ENCODE results near the gene GPR176.

The GPR176 gene

DNA sequence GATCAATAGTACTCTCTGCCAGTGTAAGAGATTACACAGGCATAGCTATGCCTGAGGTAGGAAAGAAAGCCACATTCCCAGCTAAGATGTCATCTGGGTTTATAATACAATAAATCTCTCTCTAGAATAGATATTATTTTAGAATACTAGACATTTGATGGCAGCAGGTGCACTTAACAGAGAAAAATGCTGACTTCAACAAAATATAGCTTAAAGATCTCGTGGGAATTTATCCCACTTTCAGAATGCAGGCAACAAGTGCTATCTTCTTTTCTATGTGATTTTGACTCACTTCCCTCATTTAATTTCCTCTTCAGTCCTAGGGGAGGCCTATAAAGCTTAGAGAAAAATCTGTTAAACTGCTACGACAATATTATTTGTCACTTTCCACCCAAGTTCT is 76.5 kb downstream of the GPR176 start:
- Histone ChIP-seq H4K20me1 (ENCODE audit: insufficient read depth, low read length, poor library complexity, severe bottlenecking) (no peaks in the 10 kb centered on the region), H3K36me3 (ENCODE audit: insufficient read depth, low read length) (no peaks in the 10 kb centered on the region), H3K9ac (ENCODE audit: low read depth, low read length, poor library complexity, severe bottlenecking) (no peak overlapping the region), H3K9me3 (ENCODE audit: insufficient read depth, low read depth, low read length) (no peaks in the 10 kb centered on the region), H3K27me3 (ENCODE audit: insufficient read depth, low read length, poor library complexity, severe bottlenecking) (no peaks in the 10 kb centered on the region), H3K9me2 (replicated peaks; ENCODE audit: low read depth, low read length) (no peaks in the 10 kb centered on the region), H3K79me2 (ENCODE audit: insufficient read depth, low read length) (no peaks in the 10 kb centered on the region), H3K4me1 (ENCODE audit: insufficient read depth, low read length, poor library complexity, severe bottlenecking) (peaks cover 14% of the 10 kb centered on the region), H3F3A (ENCODE audit: low read depth) (no peaks in the 10 kb centered on the region), H3K4me2 (ENCODE audit: low read depth, low read length, poor library complexity, severe bottlenecking) (no peak overlapping the region), H2AFZ (ENCODE audit: low read length) (no peak overlapping the region), H3K4me3 (ENCODE audit: low read length, poor library complexity, severe bottlenecking) (no peak overlapping the region)
- no peak for TF ChIP-seq EZH2phosphoT487 (IDR thresholded peaks at IDR 0.05; ENCODE audit: borderline replicate concordance)
- TF ChIP-seq, protein P1, sequence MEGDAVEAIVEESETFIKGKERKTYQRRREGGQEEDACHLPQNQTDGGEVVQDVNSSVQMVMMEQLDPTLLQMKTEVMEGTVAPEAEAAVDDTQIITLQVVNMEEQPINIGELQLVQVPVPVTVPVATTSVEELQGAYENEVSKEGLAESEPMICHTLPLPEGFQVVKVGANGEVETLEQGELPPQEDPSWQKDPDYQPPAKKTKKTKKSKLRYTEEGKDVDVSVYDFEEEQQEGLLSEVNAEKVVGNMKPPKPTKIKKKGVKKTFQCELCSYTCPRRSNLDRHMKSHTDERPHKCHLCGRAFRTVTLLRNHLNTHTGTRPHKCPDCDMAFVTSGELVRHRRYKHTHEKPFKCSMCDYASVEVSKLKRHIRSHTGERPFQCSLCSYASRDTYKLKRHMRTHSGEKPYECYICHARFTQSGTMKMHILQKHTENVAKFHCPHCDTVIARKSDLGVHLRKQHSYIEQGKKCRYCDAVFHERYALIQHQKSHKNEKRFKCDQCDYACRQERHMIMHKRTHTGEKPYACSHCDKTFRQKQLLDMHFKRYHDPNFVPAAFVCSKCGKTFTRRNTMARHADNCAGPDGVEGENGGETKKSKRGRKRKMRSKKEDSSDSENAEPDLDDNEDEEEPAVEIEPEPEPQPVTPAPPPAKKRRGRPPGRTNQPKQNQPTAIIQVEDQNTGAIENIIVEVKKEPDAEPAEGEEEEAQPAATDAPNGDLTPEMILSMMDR (conservative IDR thresholded peaks at IDR 0.05; ENCODE audit: low read length) = no peak

DNA sequence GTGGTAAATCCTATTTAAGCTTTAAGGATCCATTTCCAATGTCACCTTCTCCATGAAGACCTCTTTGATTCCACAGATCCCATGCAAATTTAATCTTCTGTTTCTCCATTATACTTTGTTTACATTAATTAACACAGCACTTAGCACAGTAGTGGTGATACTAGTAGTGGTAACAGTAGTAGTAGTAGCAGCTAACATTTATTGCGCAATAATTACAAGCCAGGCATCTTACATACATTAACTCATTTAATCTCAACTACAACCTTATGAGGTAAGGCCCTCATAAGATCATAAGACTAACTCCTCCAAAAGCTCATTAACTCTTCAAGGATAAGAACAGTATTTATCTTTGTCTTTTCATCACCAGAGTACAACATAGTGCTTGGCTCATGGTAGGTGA is 82.6 kb downstream of the GPR176 start:
- Histone ChIP-seq H3K9ac (ENCODE audit: low read depth, low read length, poor library complexity, severe bottlenecking) (no peak overlapping the region), H3K36me3 (ENCODE audit: insufficient read depth, low read length) (no peaks in the 10 kb centered on the region), H3K9me2 (replicated peaks; ENCODE audit: low read depth, low read length) (no peaks in the 10 kb centered on the region), H3K4me2 (ENCODE audit: low read depth, low read length, poor library complexity, severe bottlenecking) (no peak overlapping the region), H3K79me2 (ENCODE audit: insufficient read depth, low read length) (no peaks in the 10 kb centered on the region), H4K20me1 (ENCODE audit: insufficient read depth, low read length, poor library complexity, severe bottlenecking) (no peaks in the 10 kb centered on the region), H3K4me1 (ENCODE audit: insufficient read depth, low read length, poor library complexity, severe bottlenecking) (peaks cover 6% of the 10 kb centered on the region), H3F3A (ENCODE audit: low read depth) (no peaks in the 10 kb centered on the region), H3K27me3 (ENCODE audit: insufficient read depth, low read length, poor library complexity, severe bottlenecking) (no peaks in the 10 kb centered on the region), H3K4me3 (ENCODE audit: low read length, poor library complexity, severe bottlenecking) (no peak overlapping the region), H2AFZ (ENCODE audit: low read length) (0 out of 2 replicates have a peak overlapping the region, but pooled peaks have one; percentile 13), H3K9me3 (ENCODE audit: insufficient read depth, low read depth, low read length) (no peaks in the 10 kb centered on the region)
- TF ChIP-seq EZH2phosphoT487 (IDR thresholded peaks at IDR 0.05; ENCODE audit: borderline replicate concordance) = no peak
- TF ChIP-seq, protein P1 (conservative IDR thresholded peaks at IDR 0.05; ENCODE audit: low read length) = no peak

DNA sequence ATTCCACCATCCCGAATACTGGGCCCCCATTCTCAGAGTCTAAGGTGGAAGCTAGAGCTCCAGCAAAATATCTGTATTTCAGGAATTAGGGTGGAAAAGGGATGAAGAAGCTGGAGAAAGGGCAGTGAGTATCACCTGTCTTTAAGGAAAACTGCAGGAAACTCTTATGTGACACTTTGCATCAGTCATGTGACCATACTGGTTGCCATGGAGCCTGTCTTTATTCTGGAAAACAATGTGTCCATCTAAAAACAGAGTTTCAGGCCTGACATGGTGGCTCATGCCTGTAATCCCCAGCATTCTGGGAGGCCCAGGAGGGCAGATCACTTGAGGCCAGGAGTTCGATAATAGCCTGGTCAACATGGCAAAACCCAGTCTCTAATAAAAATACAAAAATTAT is 84.5 kb downstream of the GPR176 start:
- Histone ChIP-seq H3K27me3 (ENCODE audit: insufficient read depth, low read length, poor library complexity, severe bottlenecking) (no peaks in the 10 kb centered on the region), H3K4me2 (ENCODE audit: low read depth, low read length, poor library complexity, severe bottlenecking) (no peak overlapping the region), H2AFZ (ENCODE audit: low read length) (peak overlapping the region; percentile 95; the same call in 1 of the 2 replicates), H3K9me3 (ENCODE audit: insufficient read depth, low read depth, low read length) (no peaks in the 10 kb centered on the region), H4K20me1 (ENCODE audit: insufficient read depth, low read length, poor library complexity, severe bottlenecking) (no peaks in the 10 kb centered on the region), H3K9ac (ENCODE audit: low read depth, low read length, poor library complexity, severe bottlenecking) (no peak overlapping the region), H3K9me2 (replicated peaks; ENCODE audit: low read depth, low read length) (no peaks in the 10 kb centered on the region), H3F3A (ENCODE audit: low read depth) (no peaks in the 10 kb centered on the region), H3K4me3 (ENCODE audit: low read length, poor library complexity, severe bottlenecking) (no peak overlapping the region), H3K4me1 (ENCODE audit: insufficient read depth, low read length, poor library complexity, severe bottlenecking) (no peaks in the 10 kb centered on the region), H3K79me2 (ENCODE audit: insufficient read depth, low read length) (no peaks in the 10 kb centered on the region), H3K36me3 (ENCODE audit: insufficient read depth, low read length) (no peaks in the 10 kb centered on the region)
- TF ChIP-seq, protein P1 (conservative IDR thresholded peaks at IDR 0.05; ENCODE audit: low read length) = no peak
- TF ChIP-seq EZH2phosphoT487 (IDR thresholded peaks at IDR 0.05; ENCODE audit: borderline replicate concordance) = no peak
